H1 (cell line): ENCODE results near the gene LAT. TPM values are rescaled to one million over a fixed set of nuclear protein-coding genes. Genes with fewer than 3 reads are reported as not detected.

Experiments
- EP300 ChIP-seq, 2 experiments: IDR thresholded peaks; 1 replicate in 1 of 2; 2 replicates in 1 of 2; pipeline ENCODE4 v1.6.1; 2011 to 2012; ENCODE audit warnings: low read depth in 2 of 2, low read length in 2 of 2, mild to moderate bottlenecking in 2 of 2, borderline replicate concordance in 1 of 2, inconsistent platforms in 1 of 2, moderate library complexity in 1 of 2
- SRF ChIP-seq: IDR thresholded peaks from 2 replicates; pipeline ENCODE4 v1.6.1; 2011; ENCODE audit warnings: mild to moderate bottlenecking, low read depth, low read length, moderate library complexity
- USF2 ChIP-seq: IDR thresholded peaks from 2 replicates; pipeline ENCODE4 v1.6.1; 2011; ENCODE audit warnings: low read length, improper control_type of control experiment
- polyA plus RNA-seq, 7 experiments: library from polyadenylated mRNA; depleted of rRNA in 3 of 7; stranded (reverse) in 5 of 7; unstranded in 2 of 7; fragments of >200 nt in 5 of 7; fragments of 200-250 nt in 2 of 7; gene quantifications; 1 replicate in 5 of 7; 2 replicates in 1 of 7; 4 replicates in 1 of 7; pipeline versions ENCODE4 v1.2.1 to v1.2.3, GENCODE V29; 2011 to 2013; ENCODE audit warnings: missing spikeins in 2 of 7, mixed read lengths in 2 of 7
- total RNA-seq: library from RNA; stranded (reverse); fragmentation: NEBNext Ultra II Directional; extraction: Animal tissue kit (Norgen Biotek cat#: 25700); gene quantifications from 2 replicates; pipeline ENCODE4 v1.2.1, GENCODE V29; 2021

The LAT gene
- total and polyA plus RNA-seq, 2 of the 8 experiments (the other 6 are each of a cell fraction or from before 2014, with no cell fraction given), result 2.7 to 3.4 TPM

- TF ChIP-seq USF2, result no peak
- TF ChIP-seq SRF, result no peak
- no peak for TF ChIP-seq EP300 (IDR thresholded peaks at IDR 0.05; ENCODE audit: borderline replicate concordance in 1 of 2, low read depth in 2 of 2, low read length in 2 of 2)
Measured at GRCh38 chr16:28990375-28991040, 5.7 kb downstream of the LAT start (continued).
